Upper lobe of left lung (tissue), 4 donors: ENCODE results near the gene SHC2.

ENCODE experiments used
- CTCF ChIP-seq, 6 experiments: fragments of 450-650 bp in 4 of 6; fragments of 200-600 bp in 2 of 6; sonication (generic) in 2 of 6; IDR thresholded peaks; one replicate each; pipeline ENCODE4 v1.5.1; 2016 to 2019; ENCODE audit warnings: antibody characterized with exemption in 6 of 6
- EP300 ChIP-seq, 4 donors: sonication (generic); formaldehyde crosslinking; IDR thresholded peaks; one replicate each; pipeline ENCODE4 v1.5.1; 2017; ENCODE audit warnings: antibody characterized with exemption in 4 of 4, control low read depth in 2 of 4
- POLR2A ChIP-seq, 4 donors: fragments of 450-650 bp; IDR thresholded peaks; one replicate each; pipeline ENCODE4 v1.5.1; 2016 to 2017; ENCODE audit warnings: antibody characterized with exemption in 4 of 4, mild to moderate bottlenecking in 2 of 4

- no peak for TF ChIP-seq CTCF (IDR thresholded peaks at IDR 0.05)
- TF ChIP-seq POLR2A (IDR thresholded peaks at IDR 0.05) = no peak
- no peak for TF ChIP-seq EP300 (IDR thresholded peaks at IDR 0.05)
Observed at GRCh38 chr19:408441-408901, 52.4 kb downstream of the SHC2 start.
